Measurements from ENCODE around the gene PLD3.

The PLD3 gene

DNA sequence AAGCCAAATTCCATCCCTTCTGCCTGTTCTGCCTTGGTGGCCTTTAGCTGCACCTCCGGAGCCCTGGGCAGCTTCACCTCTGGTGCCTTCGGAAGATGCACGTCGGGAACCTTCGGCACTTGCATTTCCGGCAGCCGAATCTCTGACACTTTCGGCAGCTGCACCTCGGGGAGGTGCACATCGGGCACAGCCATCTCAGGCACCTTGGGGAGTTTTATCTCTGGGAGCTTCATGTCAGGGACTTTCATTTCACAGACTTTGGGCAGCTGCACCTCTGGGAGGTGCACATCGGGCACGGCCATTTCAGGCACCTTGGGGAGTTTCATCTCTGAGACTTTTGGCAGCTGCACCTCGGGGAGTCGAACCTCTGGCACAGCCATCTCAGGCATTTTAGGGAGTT lies 47.5 kb downstream of the PLD3 start:
- H3K4ac ChIP-seq (ENCODE audit: low read depth, low read length): no peak overlapping the region
- no CpG with 5 or more reads among the region's 14 CpGs for WGBS (ENCODE audit: extremely low coverage, insufficient coverage, insufficient read length)
- H3K4me1 ChIP-seq (ENCODE audit: control insufficient read depth in 1 of 2, insufficient read depth in 2 of 2, low read length in 2 of 2): peaks cover 11 to 20% of the 10 kb centered on the region in 2 experiments
- DNase-seq: no peak
- peaks cover 13% of the 10 kb centered on the region for H3K79me1 ChIP-seq (ENCODE audit: low read length)
- no peak overlapping the region for H2BK12ac ChIP-seq (ENCODE audit: low read length)
- no peak overlapping the region for H3K4me2 ChIP-seq (ENCODE audit: low read length)
- no peak overlapping the region for H3K4me3 ChIP-seq (ENCODE audit: low read depth, low read length)
- H3K18ac ChIP-seq (ENCODE audit: low read length): no peak overlapping the region
- no peak overlapping the region for H2AK5ac ChIP-seq (ENCODE audit: low read length)
- no peak overlapping the region for H4K12ac ChIP-seq (ENCODE audit: low read depth, low read length)
- H3K36me3 ChIP-seq (ENCODE audit: control insufficient read depth in 1 of 2, insufficient read depth in 2 of 2, low read length in 2 of 2): no peaks in the 10 kb centered on the region
- peaks cover 1% of the 10 kb centered on the region for H3K79me2 ChIP-seq (ENCODE audit: control insufficient read depth, insufficient read depth, low read length, poor library complexity)
- no peak overlapping the region for H3K14ac ChIP-seq (ENCODE audit: low read length)
- H2BK5ac ChIP-seq (ENCODE audit: low read depth, low read length, poor library complexity): no peak overlapping the region
- H4K91ac ChIP-seq (ENCODE audit: low read depth, low read length): no peak overlapping the region
- no peak overlapping the region for H3K27ac ChIP-seq (ENCODE audit: low read depth, low read length)
- H2AFZ ChIP-seq (ENCODE audit: insufficient read depth, low read length, poor library complexity): no peak overlapping the region
- H3K9ac ChIP-seq (ENCODE audit: low read length): no peak overlapping the region
- H4K8ac ChIP-seq (ENCODE audit: low read depth, low read length): no peak overlapping the region
- no peak overlapping the region for H3K23ac ChIP-seq (ENCODE audit: low read length)
- H2BK120ac ChIP-seq (ENCODE audit: insufficient read depth, low read length, poor library complexity): no peak overlapping the region
- no peaks in the 10 kb centered on the region for H3K27me3 ChIP-seq (ENCODE audit: insufficient read depth, low read length)
- H3K9me3 ChIP-seq (ENCODE audit: insufficient read depth, low read depth, low read length): peaks cover 4% of the 10 kb centered on the region

DNA sequence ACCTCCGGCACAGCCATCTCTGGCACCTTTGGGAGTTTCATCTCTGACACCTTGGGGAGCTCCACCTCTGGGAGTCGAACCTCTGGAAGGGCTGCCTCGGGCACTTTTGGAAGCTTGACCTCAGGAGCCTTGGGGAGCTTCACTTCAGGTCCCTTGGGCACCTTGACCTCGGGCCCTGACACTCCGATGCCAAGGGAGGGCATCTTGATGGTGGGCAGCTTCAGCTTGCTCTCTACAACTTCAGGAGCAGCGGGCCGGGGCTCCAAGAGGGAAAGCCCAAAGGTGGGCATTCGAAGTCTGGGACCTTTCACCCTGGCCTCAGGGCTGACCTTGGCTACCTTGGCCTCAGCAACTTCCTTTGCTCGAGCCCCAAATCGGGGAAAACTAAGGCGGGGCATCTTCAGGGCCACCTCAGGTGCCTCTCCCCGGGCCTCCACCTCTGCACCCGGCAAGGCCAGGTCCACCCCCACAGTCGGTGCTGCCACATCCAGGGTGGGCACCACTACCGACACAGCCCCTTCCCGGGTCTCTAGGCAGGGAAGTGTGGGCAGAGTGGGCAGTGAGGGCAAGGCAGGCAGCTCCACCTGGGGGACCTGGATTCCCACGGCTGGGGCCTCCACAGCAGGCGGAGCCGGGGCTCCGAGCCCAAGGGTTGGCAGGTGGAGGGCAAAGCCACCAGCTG lies 48.5 kb downstream of the PLD3 start:
- no peak overlapping the region for H2AFZ ChIP-seq (ENCODE audit: insufficient read depth, low read length, poor library complexity)
- DNase-seq: no peak
- peaks cover 13% of the 10 kb centered on the region for H3K79me1 ChIP-seq (ENCODE audit: low read length)
- no peak overlapping the region for H3K4me2 ChIP-seq (ENCODE audit: low read length)
- no peak overlapping the region for H3K23ac ChIP-seq (ENCODE audit: low read length)
- WGBS (ENCODE audit: extremely low coverage, insufficient coverage, insufficient read length): no CpG with 5 or more reads among the region's 20 CpGs
- H4K12ac ChIP-seq (ENCODE audit: low read depth, low read length): no peak overlapping the region
- H4K8ac ChIP-seq (ENCODE audit: low read depth, low read length): no peak overlapping the region
- H2BK5ac ChIP-seq (ENCODE audit: low read depth, low read length, poor library complexity): no peak overlapping the region
- H3K79me2 ChIP-seq (ENCODE audit: control insufficient read depth, insufficient read depth, low read length, poor library complexity): peaks cover 1% of the 10 kb centered on the region
- H3K27me3 ChIP-seq (ENCODE audit: insufficient read depth, low read length): no peaks in the 10 kb centered on the region
- no peak overlapping the region for H3K4me3 ChIP-seq (ENCODE audit: low read depth, low read length)
- H3K18ac ChIP-seq (ENCODE audit: low read length): no peak overlapping the region
- H3K14ac ChIP-seq (ENCODE audit: low read length): no peak overlapping the region
- H2BK12ac ChIP-seq (ENCODE audit: low read length): no peak overlapping the region
- H3K9me3 ChIP-seq (ENCODE audit: insufficient read depth, low read depth, low read length): peaks cover 4% of the 10 kb centered on the region
- H3K9ac ChIP-seq (ENCODE audit: low read length): no peak overlapping the region
- no peak overlapping the region for H4K91ac ChIP-seq (ENCODE audit: low read depth, low read length)
- no peak overlapping the region for H2BK120ac ChIP-seq (ENCODE audit: insufficient read depth, low read length, poor library complexity)
- H3K27ac ChIP-seq (ENCODE audit: low read depth, low read length): no peak overlapping the region
- peaks cover 11 to 20% of the 10 kb centered on the region in 2 experiments for H3K4me1 ChIP-seq (ENCODE audit: control insufficient read depth in 1 of 2, insufficient read depth in 2 of 2, low read length in 2 of 2)
- H3K4ac ChIP-seq (ENCODE audit: low read depth, low read length): no peak overlapping the region
- no peaks in the 10 kb centered on the region for H3K36me3 ChIP-seq (ENCODE audit: control insufficient read depth in 1 of 2, insufficient read depth in 2 of 2, low read length in 2 of 2)
- no peak overlapping the region for H2AK5ac ChIP-seq (ENCODE audit: low read length)

DNA sequence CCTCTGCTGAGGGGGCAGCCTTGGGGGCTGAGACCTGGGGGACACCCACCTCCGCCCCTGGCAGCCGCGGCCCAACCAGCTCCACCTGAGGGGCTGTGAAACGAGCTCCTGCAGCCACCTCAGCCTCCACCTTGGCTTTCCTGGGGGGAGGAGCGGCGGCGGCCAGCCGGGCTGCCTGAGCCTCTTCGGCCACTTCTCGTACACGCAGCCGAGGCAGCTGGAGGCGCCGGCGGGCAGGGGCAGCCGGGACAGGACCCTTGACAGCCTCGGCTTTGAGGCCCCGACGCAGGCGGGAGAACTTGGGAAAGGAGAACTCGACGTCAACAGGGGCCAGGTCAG lies 49.0 kb downstream of the PLD3 start:
- Histone ChIP-seq H3K27ac (ENCODE audit: low read depth, low read length) (no peak overlapping the region), H3K36me3 (ENCODE audit: control insufficient read depth in 1 of 2, insufficient read depth in 2 of 2, low read length in 2 of 2) (no peaks in the 10 kb centered on the region), H4K8ac (ENCODE audit: low read depth, low read length) (no peak overlapping the region), H4K12ac (ENCODE audit: low read depth, low read length) (no peak overlapping the region), H3K23ac (ENCODE audit: low read length) (no peak overlapping the region), H3K4me1 (ENCODE audit: control insufficient read depth in 1 of 2, insufficient read depth in 2 of 2, low read length in 2 of 2) (peaks cover 6 to 15% of the 10 kb centered on the region in 2 experiments), H2BK5ac (ENCODE audit: low read depth, low read length, poor library complexity) (no peak overlapping the region), H2AFZ (ENCODE audit: insufficient read depth, low read length, poor library complexity) (no peak overlapping the region), H3K27me3 (ENCODE audit: insufficient read depth, low read length) (no peaks in the 10 kb centered on the region), H3K9ac (ENCODE audit: low read length) (no peak overlapping the region), H4K91ac (ENCODE audit: low read depth, low read length) (no peak overlapping the region), H2BK12ac (ENCODE audit: low read length) (no peak overlapping the region), H3K79me2 (ENCODE audit: control insufficient read depth, insufficient read depth, low read length, poor library complexity) (no peaks in the 10 kb centered on the region), H3K9me3 (ENCODE audit: insufficient read depth, low read depth, low read length) (peaks cover 4% of the 10 kb centered on the region), H3K4me2 (ENCODE audit: low read length) (no peak overlapping the region), H2BK120ac (ENCODE audit: insufficient read depth, low read length, poor library complexity) (no peak overlapping the region), H2AK5ac (ENCODE audit: low read length) (no peak overlapping the region), H3K4ac (ENCODE audit: low read depth, low read length) (no peak overlapping the region), H3K4me3 (ENCODE audit: low read depth, low read length) (no peak overlapping the region), H3K18ac (ENCODE audit: low read length) (no peak overlapping the region), H3K79me1 (ENCODE audit: low read length) (peaks cover 8% of the 10 kb centered on the region), H3K14ac (ENCODE audit: low read length) (no peak overlapping the region)
- no CpG with 5 or more reads among the region's 22 CpGs for WGBS (ENCODE audit: extremely low coverage, insufficient coverage, insufficient read length)
- no peak for DNase-seq

DNA sequence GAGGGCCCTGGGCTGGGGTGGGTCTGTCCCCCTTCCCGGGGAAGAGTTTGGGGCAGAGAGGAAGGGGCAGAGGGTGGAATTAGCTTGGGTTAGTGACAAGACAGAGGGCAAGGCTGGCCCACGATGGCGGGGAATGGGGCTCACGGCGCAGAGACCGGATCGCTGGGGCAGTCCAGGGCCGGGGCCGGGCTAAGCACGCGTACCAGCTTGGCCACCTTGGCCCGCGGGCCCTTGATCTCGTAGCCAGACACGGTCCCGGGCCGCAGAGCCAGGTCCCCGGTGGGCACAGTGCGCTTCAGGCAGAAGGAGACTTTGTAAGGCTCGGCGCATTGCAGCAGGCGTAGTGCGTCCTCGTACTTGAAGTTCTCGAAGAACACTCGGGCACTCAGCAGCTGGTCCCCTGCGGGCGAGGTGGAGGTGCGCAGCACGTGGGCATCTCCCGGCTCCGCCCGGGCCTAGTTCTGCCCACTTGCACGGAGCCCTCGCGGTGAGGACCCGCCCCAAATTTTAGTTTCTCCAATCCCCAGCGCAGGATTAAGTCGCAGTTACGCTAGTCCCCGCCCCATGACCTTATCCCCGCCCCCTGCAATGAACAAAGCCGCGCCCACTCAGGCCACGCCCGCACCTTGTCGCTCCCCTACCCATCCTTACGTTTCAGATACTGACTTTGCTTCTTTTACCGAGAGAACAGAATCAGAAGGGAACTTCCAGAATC lies 50.1 kb downstream of the PLD3 start:
- H2BK5ac ChIP-seq (ENCODE audit: low read depth, low read length, poor library complexity): no peak overlapping the region
- H3K79me1 ChIP-seq (ENCODE audit: low read length): peaks cover under 1% of the 10 kb centered on the region
- H3K4me1 ChIP-seq (ENCODE audit: control insufficient read depth in 1 of 2, insufficient read depth in 2 of 2, low read length in 2 of 2): peaks cover 0 to 5% of the 10 kb centered on the region in 2 experiments
- H4K8ac ChIP-seq (ENCODE audit: low read depth, low read length): no peak overlapping the region
- no peak overlapping the region for H3K14ac ChIP-seq (ENCODE audit: low read length)
- no CpG with 5 or more reads among the region's 49 CpGs for WGBS (ENCODE audit: extremely low coverage, insufficient coverage, insufficient read length)
- no peak overlapping the region for H4K12ac ChIP-seq (ENCODE audit: low read depth, low read length)
- no peak overlapping the region for H4K91ac ChIP-seq (ENCODE audit: low read depth, low read length)
- no peak overlapping the region for H3K18ac ChIP-seq (ENCODE audit: low read length)
- H2BK12ac ChIP-seq (ENCODE audit: low read length): no peak overlapping the region
- no peak overlapping the region for H3K4me2 ChIP-seq (ENCODE audit: low read length)
- H3K27ac ChIP-seq (ENCODE audit: low read depth, low read length): no peak overlapping the region
- H2AFZ ChIP-seq (ENCODE audit: insufficient read depth, low read length, poor library complexity): no peak overlapping the region
- no peak overlapping the region for H2BK120ac ChIP-seq (ENCODE audit: insufficient read depth, low read length, poor library complexity)
- no peaks in the 10 kb centered on the region for H3K36me3 ChIP-seq (ENCODE audit: control insufficient read depth in 1 of 2, insufficient read depth in 2 of 2, low read length in 2 of 2)
- no peaks in the 10 kb centered on the region for H3K79me2 ChIP-seq (ENCODE audit: control insufficient read depth, insufficient read depth, low read length, poor library complexity)
- no peak overlapping the region for H3K4me3 ChIP-seq (ENCODE audit: low read depth, low read length)
- peaks cover 4% of the 10 kb centered on the region for H3K9me3 ChIP-seq (ENCODE audit: insufficient read depth, low read depth, low read length)
- H3K23ac ChIP-seq (ENCODE audit: low read length): no peak overlapping the region
- peak; percentile 81 to 82 for DNase-seq
- H2AK5ac ChIP-seq (ENCODE audit: low read length): no peak overlapping the region
- no peaks in the 10 kb centered on the region for H3K27me3 ChIP-seq (ENCODE audit: insufficient read depth, low read length)
- H3K9ac ChIP-seq (ENCODE audit: low read length): no peak overlapping the region
- H3K4ac ChIP-seq (ENCODE audit: low read depth, low read length): no peak overlapping the region

Data from trophoblast cell (in vitro differentiated cells and primary cell).